Activated CD8-positive, alpha-beta T cell treated with anti-CD3 and anti-CD28 coated beads, Interleukin-2, amount 10 ng/mL, durations not matched to agents 7 days and 5 days (primary cell): ENCODE results near the gene GNAQ. TPM values are rescaled to one million over a fixed set of nuclear protein-coding genes. Genes with fewer than 3 reads are reported as not detected.

Experiments used
- ATAC-seq: fragments of 150-1000 bp; cut with Tn5 transposase; one replicate; pipeline ENCODE4 v1.10.0; 2021; ENCODE audit warnings: moderate library complexity
- CTCF ChIA-PET: fragments of 350-600 bp; sonication (Branson Sonifier 250); formaldehyde crosslinking; loops from one replicate; lab custom pipeline; 2021; ENCODE audit warnings: antibody characterized with exemption; lab: Charles Lee
- POLR2A ChIA-PET: fragments of 350-600 bp; sonication (Branson Sonifier 250); formaldehyde crosslinking; loops from one replicate; lab custom pipeline; 2021; ENCODE audit warnings: antibody characterized with exemption; lab: Charles Lee
- DNase-seq: peaks from one replicate; pipeline ENCODE4 v3.0.0-alpha.2; 2020
- H3K27ac Mint-ChIP-seq: one replicate; pipeline ENCODE4 v1.8.0; 2021; ENCODE audit warnings: mild to moderate bottlenecking, mixed read lengths
- H3K27me3 Mint-ChIP-seq: one replicate; pipeline ENCODE4 v1.8.0; 2021; ENCODE audit warnings: low read depth, mixed read lengths
- H3K36me3 Mint-ChIP-seq: one replicate; pipeline ENCODE4 v1.8.0; 2021; ENCODE audit warnings: low read depth, mixed read lengths
- H3K4me1 Mint-ChIP-seq: one replicate; pipeline ENCODE4 v1.8.0; 2021; ENCODE audit warnings: low read depth, mixed read lengths
- H3K4me3 Mint-ChIP-seq: one replicate; pipeline ENCODE4 v1.8.0; 2021; ENCODE audit warnings: mild to moderate bottlenecking, mixed read lengths
- H3K9me3 Mint-ChIP-seq: one replicate; pipeline ENCODE4 v1.8.0; 2022; ENCODE audit warnings: mixed read lengths; ENCODE audit not compliant: insufficient read depth
- total RNA-seq, 2 experiments: library from RNA; stranded (reverse); gene quantifications; one replicate each; pipeline ENCODE4 v1.2.3, GENCODE V29; 2021

The GNAQ gene
- total RNA-seq, 2 experiments from 2014 or later, result 29.0 to 29.7 TPM

DNA sequence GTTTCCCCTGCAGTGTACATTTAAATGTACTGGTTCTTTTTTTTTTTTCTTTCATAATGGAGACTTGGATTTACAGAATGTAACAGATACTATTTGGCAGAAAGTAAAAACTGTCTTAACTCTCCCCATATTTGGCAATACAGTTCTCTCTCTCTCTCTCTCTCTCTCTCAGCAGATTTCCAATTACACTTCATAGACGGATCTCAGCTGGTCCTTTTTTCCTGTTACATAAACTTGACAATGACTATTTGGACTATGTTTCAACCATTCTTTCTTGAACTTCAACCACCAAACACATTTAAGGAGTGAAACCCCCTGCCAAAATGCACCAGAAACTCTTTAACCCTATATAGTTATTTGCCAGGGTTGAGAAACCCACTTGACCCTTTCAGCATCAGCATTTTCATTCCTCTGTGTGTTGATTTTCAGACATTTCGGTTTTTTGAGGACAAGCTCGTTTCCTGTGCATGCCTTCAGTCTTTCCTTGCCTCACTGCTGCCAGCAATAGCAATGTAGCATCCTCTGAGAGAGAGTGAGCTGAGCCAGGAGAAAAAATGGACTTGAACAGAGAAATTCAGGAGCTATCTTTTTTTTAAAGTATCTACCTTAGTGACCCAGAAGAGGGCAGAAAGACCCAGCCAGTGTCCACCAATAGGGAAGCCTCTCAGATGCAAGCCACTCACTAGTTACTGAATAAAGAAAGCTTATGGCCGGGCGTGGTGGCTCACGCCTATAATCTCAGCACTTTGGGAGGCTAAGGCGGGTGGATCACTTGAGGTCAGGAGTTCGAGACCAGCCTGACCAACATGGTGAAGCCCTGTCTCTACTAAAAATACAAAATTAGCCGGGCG, 357.4 kb downstream of the GNAQ start:
- H3K36me3 Mint-ChIP-seq, result no peaks in the 10 kb centered on the region
- ChIA-PET POLR2A (interaction anchor here (0.7 kb wide), 1 partner anchor 1827 kb away, joined by 5 read pairs; no protein-coding TSS in a partner anchor), CTCF (no interaction called here)
- H3K9me3 Mint-ChIP-seq, result no peaks in the 10 kb centered on the region
- DNase-seq (no peak), ATAC-seq (no peak)
- no peaks in the 10 kb centered on the region for H3K27me3 Mint-ChIP-seq
- no peaks in the 10 kb centered on the region for H3K4me1 Mint-ChIP-seq
- no peak overlapping the region for H3K27ac Mint-ChIP-seq
- H3K4me3 Mint-ChIP-seq, result no peak overlapping the region

DNA sequence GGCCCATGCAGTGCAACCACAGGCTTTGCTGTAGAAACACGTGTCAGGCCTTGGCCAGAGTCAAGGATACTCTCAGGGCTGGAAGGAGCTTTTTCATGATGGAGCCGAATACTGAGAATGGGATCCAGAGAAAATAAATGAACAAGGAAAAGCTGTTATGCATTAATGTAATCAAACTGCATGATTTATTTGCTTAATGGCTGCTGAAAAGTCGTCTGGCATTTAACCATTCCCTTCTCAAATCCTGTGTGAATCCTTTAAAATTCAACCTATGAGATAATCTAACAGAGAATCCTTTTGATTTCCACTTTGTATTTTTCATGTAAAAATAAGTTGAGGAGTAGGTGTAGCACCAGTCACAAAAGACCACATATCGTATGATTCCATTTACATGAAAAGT, 359.4 kb downstream of the GNAQ start:
- ATAC-seq (no peak), DNase-seq (no peak)
- Mint-ChIP-seq H3K9me3 (no peaks in the 10 kb centered on the region), H3K4me1 (no peaks in the 10 kb centered on the region), H3K4me3 (no peak overlapping the region), H3K27ac (no peak overlapping the region), H3K36me3 (no peaks in the 10 kb centered on the region), H3K27me3 (no peaks in the 10 kb centered on the region)
- POLR2A ChIA-PET, result no interaction called here
- CTCF ChIA-PET, result no interaction called here

DNA sequence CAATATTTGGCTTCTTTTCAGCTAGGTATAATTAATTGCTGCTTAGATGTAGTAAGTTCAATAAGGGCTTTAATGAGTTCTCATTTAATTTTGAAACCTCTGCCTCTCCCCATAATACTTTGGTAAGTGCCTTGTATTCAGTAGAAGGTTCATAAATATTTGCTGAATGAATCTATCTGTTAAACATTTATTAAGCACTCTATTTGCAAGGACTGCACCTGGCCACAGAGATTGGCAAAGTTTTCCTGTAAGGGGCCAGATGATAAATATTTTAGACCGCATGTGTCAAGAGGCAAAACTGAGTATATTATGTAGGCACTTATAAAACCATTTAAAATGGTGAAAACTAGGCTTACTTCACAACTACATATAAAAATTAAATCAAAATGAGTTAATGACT, 364.5 kb downstream of the GNAQ start:
- CTCF ChIA-PET, result no interaction called here
- no peak overlapping the region for H3K27ac Mint-ChIP-seq
- H3K36me3 Mint-ChIP-seq, result no peaks in the 10 kb centered on the region
- DNase-seq (no peak), ATAC-seq (no peak)
- no peak overlapping the region for H3K4me3 Mint-ChIP-seq
- POLR2A ChIA-PET, result no interaction called here
- peaks cover 2% of the 10 kb centered on the region for H3K27me3 Mint-ChIP-seq
- no peaks in the 10 kb centered on the region for H3K4me1 Mint-ChIP-seq
- no peaks in the 10 kb centered on the region for H3K9me3 Mint-ChIP-seq

Other genes with a start within 250 kb of the GNAQ start
- 10 to 100 TPM; 59.1 to 62.1 TPM for gene CEP78, start 204.3 kb upstream of the GNAQ start, total RNA-seq